T-helper 1 cell treated with Interleukin-12 subunit alpha and Interleukin-12 subunit beta and Interleukin-4 antibody, amounts not matched to agents 30 μg/mL and 1 μg/mL, for 36 hours (primary cell): ENCODE data around the gene TSKU.
A peak's percentile ranks its signal among the peaks of the same experiment; 100 is the strongest.

Experiments used
- H3K27ac Mint-ChIP-seq: one replicate; pipeline ENCODE4 v1.8.0; 2021; ENCODE audit warnings: mild to moderate bottlenecking, mixed read lengths
- H3K27me3 Mint-ChIP-seq: one replicate; pipeline ENCODE4 v1.8.0; 2021; ENCODE audit warnings: low read depth, mixed read lengths
- H3K36me3 Mint-ChIP-seq: one replicate; pipeline ENCODE4 v1.8.0; 2021; ENCODE audit warnings: low read depth, mixed read lengths
- H3K4me1 Mint-ChIP-seq: one replicate; pipeline ENCODE4 v1.8.0; 2021; ENCODE audit warnings: low read depth, mixed read lengths
- H3K4me3 Mint-ChIP-seq: one replicate; pipeline ENCODE4 v1.8.0; 2021; ENCODE audit warnings: mild to moderate bottlenecking, moderate library complexity, mixed read lengths
- H3K9me3 Mint-ChIP-seq: one replicate; pipeline ENCODE4 v1.8.0; 2021; ENCODE audit warnings: mixed read lengths

TSKU gene

DNA sequence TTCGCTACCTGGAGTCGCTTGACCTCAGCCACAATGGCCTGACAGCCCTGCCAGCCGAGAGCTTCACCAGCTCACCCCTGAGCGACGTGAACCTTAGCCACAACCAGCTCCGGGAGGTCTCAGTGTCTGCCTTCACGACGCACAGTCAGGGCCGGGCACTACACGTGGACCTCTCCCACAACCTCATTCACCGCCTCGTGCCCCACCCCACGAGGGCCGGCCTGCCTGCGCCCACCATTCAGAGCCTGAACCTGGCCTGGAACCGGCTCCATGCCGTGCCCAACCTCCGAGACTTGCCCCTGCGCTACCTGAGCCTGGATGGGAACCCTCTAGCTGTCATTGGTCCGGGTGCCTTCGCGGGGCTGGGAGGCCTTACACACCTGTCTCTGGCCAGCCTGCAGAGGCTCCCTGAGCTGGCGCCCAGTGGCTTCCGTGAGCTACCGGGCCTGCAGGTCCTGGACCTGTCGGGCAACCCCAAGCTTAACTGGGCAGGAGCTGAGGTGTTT is 12.8 kb downstream of the TSKU start:
- H3K27me3 Mint-ChIP-seq, result peaks cover 18% of the 10 kb centered on the region
- H3K4me1 Mint-ChIP-seq, result peaks cover 3% of the 10 kb centered on the region
- no peaks in the 10 kb centered on the region for H3K9me3 Mint-ChIP-seq
- no peak overlapping the region for H3K4me3 Mint-ChIP-seq
- no peak overlapping the region for H3K27ac Mint-ChIP-seq
- no peaks in the 10 kb centered on the region for H3K36me3 Mint-ChIP-seq

DNA sequence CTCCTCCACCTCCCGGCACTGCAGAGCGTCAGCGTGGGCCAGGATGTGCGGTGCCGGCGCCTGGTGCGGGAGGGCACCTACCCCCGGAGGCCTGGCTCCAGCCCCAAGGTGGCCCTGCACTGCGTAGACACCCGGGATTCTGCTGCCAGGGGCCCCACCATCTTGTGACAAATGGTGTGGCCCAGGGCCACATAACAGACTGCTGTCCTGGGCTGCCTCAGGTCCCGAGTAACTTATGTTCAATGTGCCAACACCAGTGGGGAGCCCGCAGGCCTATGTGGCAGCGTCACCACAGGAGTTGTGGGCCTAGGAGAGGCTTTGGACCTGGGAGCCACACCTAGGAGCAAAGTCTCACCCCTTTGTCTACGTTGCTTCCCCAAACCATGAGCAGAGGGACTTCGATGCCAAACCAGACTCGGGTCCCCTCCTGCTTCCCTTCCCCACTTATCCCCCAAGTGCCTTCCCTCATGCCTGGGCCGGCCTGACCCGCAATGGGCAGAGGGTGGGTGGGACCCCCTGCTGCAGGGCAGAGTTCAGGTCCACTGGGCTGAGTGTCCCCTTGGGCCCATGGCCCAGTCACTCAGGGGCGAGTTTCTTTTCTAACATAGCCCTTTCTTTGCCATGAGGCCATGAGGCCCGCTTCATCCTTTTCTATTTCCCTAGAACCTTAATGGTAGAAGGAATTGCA is 13.5 kb downstream of the TSKU start:
- Mint-ChIP-seq H3K36me3 (no peaks in the 10 kb centered on the region), H3K27ac (no peak overlapping the region), H3K9me3 (no peaks in the 10 kb centered on the region), H3K27me3 (peaks cover 15% of the 10 kb centered on the region), H3K4me3 (no peak overlapping the region), H3K4me1 (peaks cover 3% of the 10 kb centered on the region)

DNA sequence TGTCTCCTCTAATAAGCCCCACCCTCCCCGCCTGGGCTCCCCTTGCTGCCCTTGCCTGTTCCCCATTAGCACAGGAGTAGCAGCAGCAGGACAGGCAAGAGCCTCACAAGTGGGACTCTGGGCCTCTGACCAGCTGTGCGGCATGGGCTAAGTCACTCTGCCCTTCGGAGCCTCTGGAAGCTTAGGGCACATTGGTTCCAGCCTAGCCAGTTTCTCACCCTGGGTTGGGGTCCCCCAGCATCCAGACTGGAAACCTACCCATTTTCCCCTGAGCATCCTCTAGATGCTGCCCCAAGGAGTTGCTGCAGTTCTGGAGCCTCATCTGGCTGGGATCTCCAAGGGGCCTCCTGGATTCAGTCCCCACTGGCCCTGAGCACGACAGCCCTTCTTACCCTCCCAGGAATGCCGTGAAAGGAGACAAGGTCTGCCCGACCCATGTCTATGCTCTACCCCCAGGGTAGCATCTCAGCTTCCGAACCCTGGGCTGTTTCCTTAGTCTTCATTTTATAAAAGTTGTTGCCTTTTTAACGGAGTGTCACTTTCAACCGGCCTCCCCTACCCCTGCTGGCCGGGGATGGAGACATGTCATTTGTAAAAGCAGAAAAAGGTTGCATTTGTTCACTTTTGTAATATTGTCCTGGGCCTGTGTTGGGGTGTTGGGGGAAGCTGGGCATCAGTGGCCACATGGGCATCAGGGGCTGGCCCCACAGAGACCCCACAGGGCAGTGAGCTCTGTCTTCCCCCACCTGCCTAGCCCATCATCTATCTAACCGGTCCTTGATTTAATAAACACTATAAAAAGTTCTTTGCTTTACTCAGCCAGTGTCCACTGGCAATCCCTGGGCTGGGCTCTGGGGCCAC is 14.4 kb downstream of the TSKU start:
- no peak overlapping the region for H3K4me3 Mint-ChIP-seq
- H3K27me3 Mint-ChIP-seq, result peaks cover 15% of the 10 kb centered on the region
- peaks cover 3% of the 10 kb centered on the region for H3K4me1 Mint-ChIP-seq
- no peaks in the 10 kb centered on the region for H3K36me3 Mint-ChIP-seq
- no peak overlapping the region for H3K27ac Mint-ChIP-seq
- H3K9me3 Mint-ChIP-seq, result no peaks in the 10 kb centered on the region

DNA sequence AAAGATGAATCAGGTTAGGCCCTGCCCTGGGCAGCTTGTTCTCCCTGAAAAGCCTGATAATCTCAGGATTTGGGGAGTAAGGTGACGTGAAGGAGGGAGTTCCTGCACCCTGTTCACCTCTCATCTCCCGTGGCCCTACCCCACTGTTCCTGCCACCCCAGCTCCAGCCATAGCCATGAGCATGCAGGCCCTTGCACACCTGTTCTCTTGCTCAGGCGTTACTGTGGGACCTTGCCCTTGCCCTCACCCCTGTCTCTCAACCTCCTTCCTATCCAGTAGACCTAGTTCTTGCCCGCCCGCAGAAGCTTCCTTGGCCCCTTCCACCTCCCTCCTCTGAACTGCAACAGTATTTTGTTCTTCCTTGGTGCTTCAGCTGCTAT is 15.0 kb downstream of the TSKU start:
- no peak overlapping the region for H3K27ac Mint-ChIP-seq
- no peaks in the 10 kb centered on the region for H3K36me3 Mint-ChIP-seq
- no peak overlapping the region for H3K4me3 Mint-ChIP-seq
- H3K4me1 Mint-ChIP-seq, result peaks cover 4% of the 10 kb centered on the region
- peaks cover 15% of the 10 kb centered on the region for H3K27me3 Mint-ChIP-seq
- H3K9me3 Mint-ChIP-seq, result no peaks in the 10 kb centered on the region

DNA sequence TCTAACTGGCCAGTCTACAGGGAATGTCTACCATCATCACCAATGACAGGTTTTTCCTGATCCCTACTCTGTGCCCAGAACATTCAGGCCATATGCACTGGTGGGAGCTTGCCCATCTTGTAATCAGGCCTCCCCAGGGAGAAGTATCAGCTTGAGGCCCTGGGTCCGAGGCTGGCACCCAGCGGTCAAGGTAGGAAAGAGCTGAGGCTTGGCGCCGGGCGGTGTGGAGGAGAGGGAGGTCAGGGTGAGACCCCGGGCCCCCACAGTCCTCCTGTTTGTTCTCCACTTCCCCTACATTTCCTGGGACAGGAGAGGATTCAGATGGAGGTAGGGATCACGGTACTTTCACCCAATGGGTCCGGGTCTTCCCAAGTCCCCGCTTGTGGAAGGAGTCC is 15.5 kb downstream of the TSKU start:
- H3K27ac Mint-ChIP-seq, result no peak overlapping the region
- H3K4me3 Mint-ChIP-seq, result no peak overlapping the region
- no peaks in the 10 kb centered on the region for H3K9me3 Mint-ChIP-seq
- peaks cover 9% of the 10 kb centered on the region for H3K4me1 Mint-ChIP-seq
- peaks cover 15% of the 10 kb centered on the region for H3K27me3 Mint-ChIP-seq
- H3K36me3 Mint-ChIP-seq, result no peaks in the 10 kb centered on the region

DNA sequence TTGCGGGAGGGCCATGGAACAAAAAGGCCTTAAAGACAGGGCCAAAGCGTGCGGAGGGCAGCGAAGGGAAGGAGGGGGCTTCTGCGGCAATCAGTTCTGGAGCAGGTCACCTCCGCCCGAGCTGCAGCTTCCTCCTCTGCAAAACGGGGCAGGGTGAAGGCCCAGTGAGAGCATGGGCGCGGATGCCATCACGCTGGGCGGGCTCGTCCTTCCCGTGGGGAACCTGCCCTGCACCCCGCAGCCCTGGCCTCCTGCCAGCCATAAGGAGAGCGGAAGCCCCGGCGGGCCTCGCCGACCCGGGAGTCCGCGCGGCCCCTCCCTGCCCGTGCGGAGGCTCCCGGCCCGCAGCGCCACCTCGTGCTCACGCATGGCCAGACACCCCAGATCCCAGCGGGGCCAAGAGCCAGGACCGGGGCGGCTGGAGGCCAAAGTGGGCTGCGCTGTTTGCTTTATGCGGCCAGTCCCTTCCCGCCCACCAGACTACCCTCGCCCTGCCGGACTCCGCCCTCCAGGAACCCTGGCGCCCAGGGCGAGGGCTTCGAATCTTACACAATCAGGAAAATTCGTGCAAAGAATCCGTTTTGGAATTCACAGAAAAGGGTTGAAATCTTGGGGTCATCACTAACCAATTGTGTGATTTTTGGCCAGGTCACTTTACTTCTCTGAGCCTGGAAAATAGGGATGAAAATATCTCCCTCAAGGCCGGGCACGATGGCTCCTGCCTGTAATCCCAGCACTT is 16.1 kb downstream of the TSKU start:
- no peaks in the 10 kb centered on the region for H3K36me3 Mint-ChIP-seq

DNA sequence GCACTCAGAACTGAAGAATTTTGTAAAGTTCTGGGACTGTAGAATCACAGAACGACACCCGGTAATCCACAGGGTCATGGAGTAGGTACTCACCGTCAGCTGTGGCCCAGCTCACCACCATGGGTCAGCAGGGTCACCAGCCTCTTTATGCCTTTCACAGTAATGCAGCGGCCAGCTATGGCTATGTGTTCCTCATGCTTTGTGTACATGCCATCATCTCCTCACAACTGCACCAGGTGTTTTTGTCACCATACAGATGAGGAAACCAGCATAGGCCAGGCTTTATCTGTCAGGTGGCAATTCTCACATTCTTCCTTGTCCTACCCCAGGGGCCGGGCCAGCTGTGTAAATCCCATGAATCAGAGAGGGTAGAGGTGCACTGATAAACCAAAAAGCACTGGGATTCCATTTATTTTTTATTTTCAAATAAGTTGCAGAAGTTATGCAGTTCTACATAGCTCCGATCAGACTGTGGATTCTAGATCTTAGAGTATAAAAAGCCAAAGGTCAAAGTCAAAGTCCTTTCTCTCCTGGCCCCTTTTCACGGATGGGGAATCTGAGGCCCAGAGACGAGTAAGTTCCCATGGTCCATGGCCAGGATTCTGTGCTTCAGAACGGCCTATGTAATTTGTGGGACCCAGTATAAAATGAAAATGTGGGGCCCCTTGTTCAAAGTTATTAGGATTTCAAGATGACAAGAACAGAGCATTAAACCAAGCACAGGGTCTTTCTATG is 17.5 kb downstream of the TSKU start:
- Mint-ChIP-seq H3K4me1 (peaks cover 26% of the 10 kb centered on the region), H3K9me3 (no peaks in the 10 kb centered on the region), H3K27me3 (peaks cover 15% of the 10 kb centered on the region), H3K36me3 (no peaks in the 10 kb centered on the region), H3K27ac (no peak overlapping the region), H3K4me3 (no peak overlapping the region)

More for the DNA sequence above, 16.1 kb downstream of the TSKU start:
- H3K4me1 Mint-ChIP-seq, result peaks cover 15% of the 10 kb centered on the region
- H3K4me3 Mint-ChIP-seq, result no peak overlapping the region
- H3K27ac Mint-ChIP-seq, result no peak overlapping the region
- H3K27me3 Mint-ChIP-seq, result peaks cover 15% of the 10 kb centered on the region
- H3K9me3 Mint-ChIP-seq, result no peaks in the 10 kb centered on the region

DNA sequence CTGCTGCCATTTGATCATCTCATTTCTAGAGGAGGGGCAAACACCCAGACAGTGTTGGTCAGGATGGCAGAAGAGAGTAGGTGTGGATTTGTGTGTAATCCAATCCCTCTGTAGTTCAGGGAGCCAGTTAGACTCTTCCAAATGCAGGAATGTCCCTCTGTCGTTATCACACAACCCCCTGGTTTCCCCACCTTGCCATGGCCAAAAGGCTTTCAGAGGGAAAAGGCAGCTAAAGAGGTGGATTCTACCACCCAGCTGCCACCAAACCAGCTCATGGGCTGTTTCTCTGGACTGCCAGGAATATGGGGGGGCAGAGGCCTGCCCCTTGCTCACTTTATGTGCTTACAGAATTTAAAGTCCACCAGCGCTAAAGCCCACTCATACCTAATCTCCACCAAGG is 18.1 kb downstream of the TSKU start:
- no peaks in the 10 kb centered on the region for H3K36me3 Mint-ChIP-seq

DNA sequence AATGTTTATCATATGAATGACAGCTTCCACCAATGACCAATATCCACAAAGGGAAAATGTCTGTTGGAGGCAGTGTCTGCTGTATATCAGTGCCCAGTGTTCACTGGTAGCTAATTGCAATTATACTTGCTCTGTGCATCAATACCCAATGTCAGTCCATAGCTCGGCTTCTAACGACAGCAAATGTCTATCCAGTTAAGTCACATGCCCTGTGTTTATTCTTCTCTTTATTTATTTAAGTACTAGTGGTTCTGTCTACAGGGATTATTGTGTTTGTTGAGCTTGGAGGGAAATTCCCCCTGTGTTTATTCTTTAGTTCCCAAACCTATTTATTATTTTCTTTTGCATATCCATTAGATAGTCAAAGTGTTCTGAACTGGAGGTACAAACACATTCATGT is 18.6 kb downstream of the TSKU start:
- no peaks in the 10 kb centered on the region for H3K36me3 Mint-ChIP-seq
- H3K4me1 Mint-ChIP-seq, result peaks cover 35% of the 10 kb centered on the region
- H3K27ac Mint-ChIP-seq, result no peak overlapping the region
- no peak overlapping the region for H3K4me3 Mint-ChIP-seq
- H3K27me3 Mint-ChIP-seq, result peaks cover 15% of the 10 kb centered on the region
- no peaks in the 10 kb centered on the region for H3K9me3 Mint-ChIP-seq

More for the DNA sequence above, 18.1 kb downstream of the TSKU start:
- H3K9me3 Mint-ChIP-seq, result no peaks in the 10 kb centered on the region
- no peak overlapping the region for H3K27ac Mint-ChIP-seq
- H3K4me3 Mint-ChIP-seq, result no peak overlapping the region
- H3K4me1 Mint-ChIP-seq, result peaks cover 30% of the 10 kb centered on the region
- peaks cover 15% of the 10 kb centered on the region for H3K27me3 Mint-ChIP-seq

DNA sequence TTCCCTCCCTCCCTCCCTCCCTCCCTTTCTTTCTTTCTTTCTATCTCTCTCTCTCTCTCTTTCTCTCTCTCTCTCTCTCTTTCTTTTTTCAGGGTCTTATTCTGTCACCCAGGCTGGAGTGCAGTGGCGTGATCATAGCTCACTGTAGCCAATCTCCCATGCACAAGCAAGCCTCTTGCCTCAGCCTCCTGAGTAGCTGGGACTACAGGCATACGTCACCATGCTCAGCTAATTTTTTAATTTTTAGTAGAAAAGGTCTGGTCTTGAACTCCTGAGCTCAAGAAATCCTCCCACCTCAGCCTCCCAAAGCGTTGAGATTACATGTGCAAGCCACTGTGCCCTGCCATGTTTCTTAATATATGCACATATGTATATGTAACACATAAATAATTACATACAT is 19.0 kb downstream of the TSKU start:
- Mint-ChIP-seq H3K4me3 (no peak overlapping the region), H3K27ac (no peak overlapping the region), H3K4me1 (peaks cover 35% of the 10 kb centered on the region), H3K27me3 (peaks cover 15% of the 10 kb centered on the region), H3K9me3 (no peaks in the 10 kb centered on the region), H3K36me3 (no peaks in the 10 kb centered on the region)

DNA sequence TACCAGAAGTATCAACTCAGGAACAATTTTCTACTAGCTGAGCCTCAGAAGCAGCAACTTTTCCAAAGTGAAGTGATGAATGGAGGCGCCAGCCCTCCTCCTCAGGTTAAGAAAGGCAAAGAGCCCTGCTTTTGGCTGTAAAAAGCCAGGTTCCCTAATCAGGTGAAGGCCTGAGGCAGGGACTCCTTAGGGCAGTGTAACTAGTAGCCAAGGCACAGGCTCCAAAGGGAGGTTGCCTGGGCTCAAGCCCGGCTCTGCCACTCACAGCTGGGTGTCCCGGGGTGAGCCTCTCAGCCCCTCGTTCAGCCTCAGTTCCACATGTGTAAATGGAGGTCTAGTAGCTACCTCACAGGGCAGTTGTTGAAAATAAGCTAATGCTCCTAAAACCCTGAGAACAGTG is 19.5 kb downstream of the TSKU start:
- H3K4me1 Mint-ChIP-seq, result peaks cover 39% of the 10 kb centered on the region
- no peaks in the 10 kb centered on the region for H3K36me3 Mint-ChIP-seq
- H3K27me3 Mint-ChIP-seq, result peaks cover 15% of the 10 kb centered on the region
- H3K27ac Mint-ChIP-seq, result no peak overlapping the region
- no peaks in the 10 kb centered on the region for H3K9me3 Mint-ChIP-seq
- H3K4me3 Mint-ChIP-seq, result no peak overlapping the region

DNA sequence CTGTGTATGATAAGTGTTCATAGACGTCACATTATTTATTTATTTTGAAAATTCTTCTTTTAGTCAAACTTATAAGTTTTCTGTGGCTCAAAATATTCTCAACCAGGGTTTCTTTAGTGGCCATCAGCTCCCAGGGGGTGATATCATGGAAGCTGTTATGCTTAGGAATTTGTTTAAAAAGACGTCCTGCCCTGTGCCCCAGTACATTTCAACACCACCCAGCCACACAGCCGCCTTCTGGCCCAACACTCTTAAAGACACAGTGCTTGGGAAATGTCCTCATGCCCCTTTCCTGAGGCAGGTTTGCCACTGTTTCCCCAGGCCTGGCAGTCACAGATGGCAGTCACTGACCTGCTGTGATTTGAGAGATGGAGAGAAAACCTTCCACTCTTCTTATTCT is 19.9 kb downstream of the TSKU start:
- Mint-ChIP-seq H3K27me3 (peaks cover 15% of the 10 kb centered on the region), H3K9me3 (no peaks in the 10 kb centered on the region), H3K4me3 (no peak overlapping the region), H3K27ac (no peak overlapping the region), H3K36me3 (no peaks in the 10 kb centered on the region), H3K4me1 (peaks cover 39% of the 10 kb centered on the region)

DNA sequence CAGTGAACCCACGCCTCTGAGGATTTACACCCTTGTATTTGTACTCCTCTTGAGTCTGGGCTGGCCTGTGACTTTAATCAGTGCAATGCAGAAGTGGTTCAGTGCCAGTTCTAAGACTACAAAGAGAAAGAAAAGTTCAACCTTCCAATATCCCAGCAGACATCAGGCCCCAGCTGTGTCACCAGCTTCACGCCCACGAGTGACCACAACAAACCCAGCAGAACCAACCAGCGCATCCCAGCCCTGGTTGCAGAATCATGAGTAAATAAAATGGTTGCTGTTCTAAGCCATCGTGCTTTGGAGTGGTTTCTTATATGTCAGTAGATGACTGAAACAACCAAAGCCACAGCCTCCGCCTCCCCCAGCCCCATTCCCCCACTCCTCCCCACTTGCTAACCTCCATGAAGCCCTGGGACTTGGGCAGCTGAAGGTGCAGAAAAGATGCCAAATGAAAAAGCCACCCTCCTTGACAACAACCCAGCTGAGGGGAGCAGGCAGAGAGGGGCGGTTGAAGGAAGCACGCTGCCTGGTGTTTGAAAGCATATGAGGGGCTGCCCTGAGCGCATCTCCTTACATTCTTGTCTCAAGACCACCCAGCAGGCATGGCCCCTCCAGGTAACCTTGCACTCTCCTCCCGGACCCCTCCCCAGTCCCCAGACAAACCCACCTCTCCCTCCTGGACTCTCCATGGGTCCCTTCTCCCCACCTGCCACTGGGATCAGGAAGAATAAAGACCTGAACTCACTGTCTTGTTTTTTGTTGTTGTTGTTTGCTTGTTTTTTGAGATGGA is 20.9 kb downstream of the TSKU start:
- Mint-ChIP-seq H3K4me3 (peak overlapping the region; percentile 52), H3K27ac (peak overlapping the region; percentile 63), H3K27me3 (peaks cover 19% of the 10 kb centered on the region)

More for the DNA sequence above, 20.9 kb downstream of the TSKU start:
- Mint-ChIP-seq H3K4me1 (peaks cover 36% of the 10 kb centered on the region), H3K9me3 (no peaks in the 10 kb centered on the region), H3K36me3 (no peaks in the 10 kb centered on the region)
